HG02973 (cell line): Measurements from ENCODE around the gene SLC10A7.

ENCODE experiments used
- ATAC-seq: cut with Tn5 transposase; IDR thresholded peaks from one replicate; pipeline ENCODE4 v1.9.1; 2021; ENCODE audit warnings: moderate library complexity; ENCODE audit not compliant: unreplicated experiment

Gene SLC10A7

GRCh38 chr4:146315184-146315583, 206.6 kb downstream of the SLC10A7 start:
- no peak for ATAC-seq

GRCh38 chr4:146311238-146311970, 210.3 kb downstream of the SLC10A7 start:
- no peak for ATAC-seq

GRCh38 chr4:146310319-146311021, 211.3 kb downstream of the SLC10A7 start:
- peak; percentile 89 for ATAC-seq

GRCh38 chr4:146308951-146309350, 212.8 kb downstream of the SLC10A7 start:
- no peak for ATAC-seq

- no peak for ATAC-seq
Observed at GRCh38 chr4:146302822-146303221, 218.9 kb downstream of the SLC10A7 start.

- ATAC-seq = no peak
Observed at GRCh38 chr4:146299607-146300006, 222.1 kb downstream of the SLC10A7 start.

- ATAC-seq = no peak
Observed at GRCh38 chr4:146294776-146295175, 227.0 kb downstream of the SLC10A7 start.

GRCh38 chr4:146292508-146292907, 229.2 kb downstream of the SLC10A7 start:
- no peak for ATAC-seq

GRCh38 chr4:146291313-146291712, 230.4 kb downstream of the SLC10A7 start:
- no peak for ATAC-seq

GRCh38 chr4:146288193-146288592, 233.5 kb downstream of the SLC10A7 start:
- no peak for ATAC-seq

- no peak for ATAC-seq
Observed at GRCh38 chr4:146285037-146285436, 236.7 kb downstream of the SLC10A7 start.

- ATAC-seq = no peak
Observed at GRCh38 chr4:146283758-146284651, 237.7 kb downstream of the SLC10A7 start.

- ATAC-seq = no peak
Observed at GRCh38 chr4:146282657-146283056, 239.1 kb downstream of the SLC10A7 start.

- ATAC-seq = no peak
Observed at GRCh38 chr4:146278986-146279385, 242.8 kb downstream of the SLC10A7 start.

GRCh38 chr4:146275370-146275769, 246.4 kb downstream of the SLC10A7 start:
- ATAC-seq = no peak

- ATAC-seq = no peak
Observed at GRCh38 chr4:146274774-146275173, 247.0 kb downstream of the SLC10A7 start.

GRCh38 chr4:146273204-146273901, 248.4 kb downstream of the SLC10A7 start:
- peak; percentile 75 for ATAC-seq

GRCh38 chr4:146271466-146271865, 250.3 kb downstream of the SLC10A7 start:
- ATAC-seq = no peak

GRCh38 chr4:146269228-146269653, 252.5 kb downstream of the SLC10A7 start:
- ATAC-seq = peak; percentile 38

GRCh38 chr4:146267826-146268225, 253.9 kb downstream of the SLC10A7 start:
- ATAC-seq = no peak
